Hindlimb muscle (tissue), 1 donor: ENCODE measurements around the gene ZNF618. TPM values are rescaled to one million over a fixed set of nuclear protein-coding genes. Genes with fewer than 3 reads are reported as not detected.

Experiments
- DNase-seq: peaks from one replicate; pipeline ENCODE4 v3.0.0-alpha.2; 2013
- polyA plus RNA-seq: library from polyadenylated mRNA; unstranded; fragments of 120-200 nt; gene quantifications from one replicate; pipeline ENCODE4 v1.2.1, GENCODE V29; 2013; ENCODE audit not compliant: insufficient read length

ZNF618 gene
- polyA plus RNA-seq, result 15.1 TPM

DNA sequence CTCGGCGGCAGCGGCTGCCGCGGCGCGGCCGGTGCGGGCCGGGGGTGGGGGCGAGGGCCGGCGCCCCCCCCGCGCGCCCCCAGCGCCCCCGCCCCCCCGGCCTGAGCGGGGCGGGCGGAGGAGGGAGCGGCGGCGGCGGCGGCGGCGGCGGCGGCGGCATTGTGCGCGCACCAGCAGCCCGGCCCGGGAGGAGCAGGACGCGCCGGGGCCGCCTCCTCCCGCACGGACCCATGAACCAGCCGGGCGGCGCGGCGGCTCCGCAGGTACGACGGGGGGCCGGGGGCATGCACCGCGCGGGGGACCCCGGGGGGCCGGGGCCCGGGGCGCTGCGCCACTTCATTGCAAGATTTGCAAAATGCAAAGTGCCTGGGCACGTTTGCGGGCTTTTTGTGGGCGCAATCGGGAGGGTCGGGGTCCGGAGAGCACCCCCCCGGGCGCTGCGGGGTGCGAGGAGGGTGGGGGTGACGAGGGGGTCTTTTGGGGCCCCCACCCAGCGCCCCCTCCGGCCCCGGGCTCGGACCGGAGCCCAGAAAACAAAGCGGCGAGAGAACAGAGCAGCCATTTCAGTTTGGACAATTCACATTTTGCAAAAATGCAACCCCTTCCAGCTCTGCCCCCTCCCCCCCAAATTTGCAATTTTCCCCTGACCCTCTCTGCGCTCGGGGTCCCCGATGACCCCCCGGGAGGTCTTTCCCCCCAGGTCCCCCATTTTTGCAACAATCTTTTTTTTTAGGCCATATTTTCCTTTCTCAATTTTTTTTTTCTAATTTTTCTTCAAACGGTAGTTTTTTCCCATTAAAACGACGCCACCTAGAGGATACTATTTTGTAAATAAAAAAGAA lies at the start of gene ZNF618:
Gene ZNF618 (plus strand): TSS at position 159 of the 842 bp plus-strand sequence. CDS start 72 bp downstream, at position 231.
- peak; percentile 26 for DNase-seq

GRCh38 chr9:113828221-113828620 lies 47.9 kb upstream of the ZNF618 start:
- no peak for DNase-seq

DNA sequence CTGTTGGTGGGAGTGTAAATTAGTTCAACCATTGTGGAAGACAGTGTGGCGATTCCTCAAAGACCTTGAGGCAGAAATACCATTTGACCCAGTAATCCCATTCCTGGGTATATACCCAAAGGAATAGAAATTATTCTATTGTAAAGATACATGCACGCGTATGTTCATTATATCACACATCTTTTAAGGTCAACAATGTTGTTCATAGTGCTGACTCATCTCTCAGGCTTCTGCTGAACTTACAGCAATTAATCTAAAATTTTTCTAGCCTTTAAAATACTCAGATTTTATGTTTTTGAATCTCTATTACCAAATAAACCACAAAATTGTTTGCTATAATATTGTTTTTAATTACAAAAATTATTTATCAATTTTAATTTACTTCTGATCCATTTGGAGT lies 38.8 kb upstream of the ZNF618 start:
- DNase-seq, result no peak

DNA sequence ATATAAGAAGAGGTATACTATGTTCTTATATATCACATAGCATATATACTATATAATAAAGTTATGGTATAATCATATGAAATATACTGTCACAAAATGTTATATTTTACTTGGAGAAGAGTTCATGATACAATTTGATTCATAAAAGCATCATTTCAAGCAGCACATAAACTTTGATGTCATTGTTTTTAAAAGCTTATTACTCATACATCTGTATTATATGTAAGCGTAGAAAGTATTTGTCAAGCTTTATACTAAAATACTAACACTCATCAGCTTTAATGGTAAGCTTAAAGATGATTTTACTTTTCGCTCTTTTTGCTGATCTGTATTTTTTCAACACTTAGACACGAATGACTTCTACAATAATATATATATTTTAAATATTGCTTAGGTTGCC lies 34.0 kb upstream of the ZNF618 start:
- DNase-seq, result no peak

DNA sequence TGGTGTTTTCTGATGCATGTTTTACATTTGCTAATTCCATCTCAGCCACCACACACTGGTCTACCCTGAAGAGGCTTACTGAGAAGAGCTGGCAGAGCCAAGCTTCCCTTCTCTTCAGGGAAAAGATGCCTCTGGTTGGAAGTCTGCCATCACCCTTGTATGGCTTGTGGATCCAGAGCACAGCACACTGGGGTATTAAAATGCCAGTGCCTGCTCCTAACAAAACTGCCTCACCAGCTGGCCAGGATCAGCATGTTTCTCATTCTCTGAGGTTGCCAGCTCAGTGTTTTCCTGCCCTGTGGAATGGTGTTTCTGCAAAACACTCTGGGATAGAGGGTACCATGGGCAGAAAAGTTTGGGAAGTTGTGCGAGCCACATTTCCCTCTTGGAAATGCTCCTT lies 31.6 kb upstream of the ZNF618 start:
- DNase-seq, result no peak

DNA sequence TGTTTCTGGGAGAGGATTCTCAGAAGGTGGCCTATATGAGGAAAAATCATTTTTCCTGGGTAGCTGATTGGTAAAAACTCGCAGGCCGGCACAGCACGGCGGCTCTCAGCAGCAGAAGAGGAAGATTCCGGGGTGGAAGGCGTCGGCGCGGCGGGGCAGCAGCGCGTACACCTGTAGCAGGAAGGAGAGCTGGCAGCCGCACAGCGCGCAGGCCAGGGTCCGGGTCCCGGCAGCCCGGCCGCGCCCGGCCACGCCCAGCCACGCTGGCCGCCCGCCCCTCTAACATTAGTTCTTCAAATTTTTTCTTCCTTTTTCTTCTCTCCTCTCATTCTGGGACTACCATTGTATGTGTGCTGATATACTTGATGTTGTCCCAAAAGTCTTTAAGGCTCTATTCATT lies 24.8 kb upstream of the ZNF618 start:
- no peak for DNase-seq

DNA sequence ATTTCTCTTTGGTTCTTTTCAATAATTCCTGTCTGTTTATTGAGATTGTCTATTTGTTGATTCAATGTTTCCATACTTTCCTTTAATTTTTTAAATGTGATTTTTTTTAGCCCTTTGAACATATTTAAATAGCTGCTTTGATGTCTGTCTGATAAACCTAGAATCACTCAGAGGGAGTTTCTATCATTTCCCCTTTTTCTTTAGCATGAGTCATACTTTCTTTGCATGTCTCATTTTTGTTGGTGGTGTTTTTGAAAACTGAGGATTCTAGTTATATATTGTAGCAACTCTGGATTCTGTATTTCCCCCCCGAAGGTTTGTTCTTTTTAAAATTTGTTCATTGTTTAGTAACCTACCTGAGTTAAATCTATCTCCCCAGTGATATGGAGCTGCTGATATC lies 24.2 kb upstream of the ZNF618 start:
- no peak for DNase-seq

DNA sequence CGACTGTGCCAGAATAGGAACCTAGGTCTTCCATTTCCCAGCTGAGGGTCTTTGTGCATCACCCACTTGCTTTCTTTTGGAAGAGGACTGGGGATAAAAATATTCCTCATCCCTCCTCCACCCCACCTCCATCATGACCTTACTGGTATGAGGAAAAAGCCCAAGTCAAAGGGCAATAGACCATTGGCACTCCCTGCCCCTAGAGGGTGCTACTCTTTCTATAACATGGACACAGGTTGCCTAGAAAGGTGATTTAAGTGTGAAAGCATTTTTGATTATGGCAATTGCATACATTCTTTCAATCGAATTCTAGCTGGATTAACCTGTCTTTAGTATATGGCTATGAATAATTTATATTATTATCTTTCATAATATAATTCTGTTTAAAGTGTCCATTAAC lies 22.8 kb upstream of the ZNF618 start:
- DNase-seq, result no peak

GRCh38 chr9:113854310-113854709 lies 21.8 kb upstream of the ZNF618 start:
- DNase-seq, result no peak

GRCh38 chr9:113857875-113858274 lies 18.2 kb upstream of the ZNF618 start:
- DNase-seq, result no peak

GRCh38 chr9:113858282-113858681 lies 17.8 kb upstream of the ZNF618 start:
- no peak for DNase-seq

GRCh38 chr9:113863345-113863744 lies 12.8 kb upstream of the ZNF618 start:
- DNase-seq, result no peak

DNA sequence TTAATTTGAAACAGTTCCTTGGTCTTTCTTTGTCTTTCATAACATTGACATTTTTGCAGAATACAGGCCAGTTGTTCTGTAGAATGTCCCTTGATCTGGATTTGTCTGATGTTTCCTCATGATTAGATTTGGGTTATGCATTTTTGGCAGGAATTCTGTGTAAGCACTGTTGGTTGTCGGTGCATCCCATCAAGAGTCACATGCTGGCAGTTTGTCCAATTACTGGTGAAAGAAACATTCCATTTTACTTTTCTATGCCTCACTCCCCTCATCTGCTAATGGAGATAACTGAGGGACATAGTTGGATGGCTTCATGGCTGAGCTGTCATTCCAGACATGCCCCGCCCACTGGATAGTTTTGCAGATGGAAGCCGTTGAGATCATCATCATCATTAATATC lies 7.6 kb upstream of the ZNF618 start:
- no peak for DNase-seq

DNA sequence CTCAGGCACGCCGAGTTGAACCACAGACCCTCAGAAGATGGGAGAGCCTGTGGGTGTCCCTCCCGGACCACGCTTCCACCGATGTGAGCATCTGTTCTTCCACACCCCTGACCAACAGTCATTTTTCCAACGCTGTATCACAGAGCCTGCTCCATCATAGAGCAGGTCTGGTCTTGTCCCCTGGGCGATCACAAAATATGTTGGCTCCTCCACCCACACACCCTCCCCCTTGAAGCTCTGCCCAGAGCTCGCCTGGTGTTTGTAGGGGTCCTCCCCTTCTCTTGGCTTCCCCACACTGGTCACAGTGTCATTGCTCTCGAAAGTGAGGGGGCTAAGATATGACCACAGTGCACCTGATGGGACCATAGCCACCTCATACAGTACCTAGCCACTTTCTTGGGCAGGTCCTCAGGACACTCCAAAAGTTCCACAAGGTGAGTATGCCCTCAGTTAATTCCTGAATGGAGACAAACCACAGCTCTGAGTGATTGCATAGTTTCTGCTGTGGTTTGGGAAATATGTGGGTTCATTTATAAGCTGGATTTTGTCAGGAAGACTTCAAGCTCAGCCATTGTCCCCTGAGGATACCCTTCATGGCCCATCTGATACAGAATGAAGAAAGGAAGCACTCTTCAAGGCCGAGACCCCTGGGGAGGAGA lies 3.5 kb upstream of the ZNF618 start:
- DNase-seq, result no peak

GRCh38 chr9:113873446-113873845 lies 2.7 kb upstream of the ZNF618 start:
- DNase-seq, result no peak

- no peak for DNase-seq
These were observed 2.2 kb upstream of the ZNF618 start for GRCh38 chr9:113873926-113874325.

DNA sequence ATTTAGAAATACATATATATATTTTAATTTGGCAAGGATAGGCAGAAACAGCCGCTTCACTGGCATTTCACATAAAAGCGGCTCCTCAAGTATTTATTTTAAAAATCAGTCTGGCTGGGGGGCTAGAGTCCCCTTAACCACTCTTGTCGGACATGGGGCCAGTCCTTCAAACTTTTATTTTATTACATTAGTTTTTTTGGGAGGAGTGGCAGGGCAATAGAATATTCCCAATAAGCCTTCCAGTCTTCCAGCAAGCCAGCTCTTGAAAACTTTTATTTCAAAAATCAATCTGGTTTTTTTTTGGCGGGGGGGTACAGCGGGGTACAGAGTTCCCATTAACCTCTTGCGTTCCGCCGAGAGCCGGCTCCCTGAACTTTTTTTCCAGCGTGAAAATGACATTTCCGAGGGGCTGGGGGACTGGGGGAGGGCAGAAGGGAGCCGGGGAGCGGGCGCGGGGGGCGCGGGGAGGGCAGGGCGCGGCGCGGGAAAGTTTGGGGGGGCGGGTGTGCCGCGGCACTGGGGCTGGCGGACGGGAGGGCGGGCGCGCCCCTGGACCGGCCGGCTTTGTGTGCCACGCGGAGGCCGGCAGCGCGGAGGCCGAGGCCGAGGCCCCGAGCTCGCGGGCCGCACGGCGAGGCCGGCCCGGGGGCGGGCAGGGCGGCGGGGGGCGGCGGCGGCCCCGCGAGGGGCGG lies 504 bp upstream of the ZNF618 start:
- no peak for DNase-seq

GRCh38 chr9:113876993-113877368 lies 872 bp downstream of the ZNF618 start:
- DNase-seq, result no peak

DNA sequence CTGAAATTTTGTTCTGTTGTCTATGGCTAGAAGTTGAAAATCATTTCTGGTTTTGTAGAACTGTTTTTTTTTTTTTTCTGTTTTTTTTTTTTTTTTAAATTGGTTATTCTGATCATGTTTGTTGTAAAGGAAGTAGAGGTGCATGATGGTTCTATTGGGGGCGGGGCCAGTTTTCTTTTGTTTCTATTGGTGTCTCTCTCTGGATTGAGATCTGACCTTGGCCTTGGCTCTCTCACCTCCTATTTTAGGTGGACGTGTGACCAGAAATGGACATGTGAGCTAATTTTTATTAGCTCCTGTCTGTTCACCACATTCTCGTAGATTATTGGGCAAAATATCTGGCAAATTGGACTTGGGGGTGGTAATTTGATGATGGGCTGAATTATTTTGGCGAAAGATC lies 3.2 kb downstream of the ZNF618 start:
- DNase-seq, result no peak

DNA sequence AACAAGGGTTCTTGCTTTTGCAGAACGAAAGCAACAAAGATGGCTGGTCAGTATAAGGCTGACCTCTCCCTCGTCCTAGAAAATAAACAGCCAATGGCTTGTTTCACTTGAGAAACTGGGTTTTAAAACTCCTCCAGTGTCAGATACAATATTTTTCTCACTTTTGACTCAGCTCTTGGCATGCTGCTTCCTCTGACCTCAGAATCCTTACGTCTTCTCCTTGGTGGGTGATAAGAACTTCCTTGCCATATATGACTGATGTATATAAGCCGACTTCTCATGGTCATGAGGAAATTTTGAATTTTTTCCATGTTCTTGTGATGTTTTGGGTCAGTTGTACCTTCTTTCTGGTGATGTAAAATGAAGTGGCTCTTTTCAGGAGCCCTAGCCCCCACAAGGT lies 3.8 kb downstream of the ZNF618 start:
- DNase-seq, result no peak

DNA sequence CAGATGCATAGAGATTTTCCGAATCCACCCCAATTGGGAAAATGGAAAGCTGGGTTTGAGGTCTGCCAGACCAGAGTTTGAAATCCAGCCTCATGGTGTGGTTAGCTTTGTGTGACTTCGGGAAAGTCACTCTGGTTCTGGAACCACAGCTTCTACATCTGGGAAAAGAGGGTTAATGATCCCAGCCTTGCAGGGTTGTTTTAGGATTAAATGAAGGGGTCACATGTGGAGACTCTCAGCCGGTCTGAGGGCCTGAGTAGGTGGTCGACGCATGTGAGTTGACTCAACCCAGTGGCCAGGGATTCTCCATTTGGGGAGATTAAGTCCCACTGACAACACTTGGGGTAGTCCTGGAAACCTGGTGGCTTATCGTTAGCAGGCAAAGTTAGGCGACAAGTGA lies 6.1 kb downstream of the ZNF618 start:
- DNase-seq, result no peak

GRCh38 chr9:113882636-113883164 lies 6.6 kb downstream of the ZNF618 start:
- DNase-seq, result no peak
